KMS-11 (cell line): Measurements from ENCODE around the gene PCDHGA11.
"Not testable (repeated sequence)": the region's sequence is repeated elsewhere in the genome, so short reads cannot be mapped to it uniquely, and the experiment has no call there.

Source experiments
- H2AFZ ChIP-seq: fragments of 200-600 bp; sonication (generic); 2 replicates; pipeline ENCODE4 v1.6.1; 2016; ENCODE audit warnings: antibody characterized with exemption, mixed run types, low read depth
- H3K27ac ChIP-seq: fragments of 200-600 bp; sonication (generic); 2 replicates; pipeline ENCODE4 v1.6.1; 2016; ENCODE audit warnings: mild to moderate bottlenecking, mixed run types
- H3K27me3 ChIP-seq: fragments of 200-600 bp; sonication (generic); 2 replicates; pipeline ENCODE4 v1.6.1; 2017; ENCODE audit warnings: mild to moderate bottlenecking, low read depth, mixed run types, moderate library complexity; ENCODE audit not compliant: insufficient read depth
- H3K36me3 ChIP-seq: fragments of 200-600 bp; sonication (generic); 2 replicates; pipeline ENCODE4 v1.6.1; 2017; ENCODE audit warnings: mild to moderate bottlenecking, mixed run types; ENCODE audit not compliant: insufficient read depth
- H3K4me1 ChIP-seq: fragments of 200-600 bp; sonication (generic); 2 replicates; pipeline ENCODE4 v1.6.1; 2016; ENCODE audit warnings: mild to moderate bottlenecking, low read depth, mixed run types; ENCODE audit not compliant: poor library complexity, severe bottlenecking
- H3K4me2 ChIP-seq: fragments of 200-600 bp; sonication (generic); 2 replicates; pipeline ENCODE4 v1.7.0; 2016; ENCODE audit warnings: mild to moderate bottlenecking, mixed run types
- H3K4me3 ChIP-seq: fragments of 200-600 bp; sonication (generic); IDR thresholded peaks from 2 replicates; pipeline ENCODE4 v1.6.1; 2017; ENCODE audit warnings: low read depth, low read length, mixed read lengths; ENCODE audit not compliant: insufficient read depth
- H3K79me2 ChIP-seq: fragments of 200-600 bp; sonication (generic); 2 replicates; pipeline ENCODE4 v1.6.1; 2016; ENCODE audit warnings: low read depth, mixed run types; ENCODE audit not compliant: insufficient read depth
- H3K9ac ChIP-seq: fragments of 200-600 bp; sonication (generic); 2 replicates; pipeline ENCODE4 v1.6.1; 2016; ENCODE audit warnings: mild to moderate bottlenecking, mixed run types
- H4K20me1 ChIP-seq: fragments of 200-600 bp; sonication (generic); 2 replicates; pipeline ENCODE4 v1.6.1; 2016; ENCODE audit warnings: mild to moderate bottlenecking, mixed run types; ENCODE audit not compliant: insufficient read depth
- CTCF ChIP-seq: fragments of 200-600 bp; sonication (generic); conservative IDR thresholded peaks from 2 replicates; pipeline ENCODE4 v1.6.1; 2017; ENCODE audit warnings: low read depth, mild to moderate bottlenecking, antibody characterized with exemption, low read length, moderate library complexity, mixed read lengths

PCDHGA11 gene

GRCh38 chr5:141382469-141383294, 38.2 kb upstream of the PCDHGA11 start, which contains the start of gene PCDHGA7:
Gene PCDHGA7 (plus strand): TSS chr5:141382742. CDS start chr5:141382900, 158 bp downstream.
- H3K4me1 ChIP-seq = no peaks in the 10 kb centered on the region
- no peak within 1 kb of the TSS for H3K4me3 ChIP-seq
- no peak within 1 kb of the TSS for H3K27ac ChIP-seq

GRCh38 chr5:141383345-141383744, 37.5 kb upstream of the PCDHGA11 start:
- Histone ChIP-seq H3K27me3 (no peaks in the 10 kb centered on the region), H3K36me3 (no peaks in the 10 kb centered on the region), H4K20me1 (no peaks in the 10 kb centered on the region), H3K4me1 (no peaks in the 10 kb centered on the region), H3K4me2 (no peak overlapping the region), H3K79me2 (no peaks in the 10 kb centered on the region), H3K9ac (no peak overlapping the region), H3K4me3 (no peak overlapping the region), H3K27ac (no peak overlapping the region), H2AFZ (no peak overlapping the region)
- no peak for TF ChIP-seq CTCF

More at GRCh38 chr5:141382469-141383294, 38.2 kb upstream of the PCDHGA11 start, which contains the start of gene PCDHGA7:
- Histone ChIP-seq H2AFZ (no peak within 1 kb of the TSS), H4K20me1 (no peaks in the 10 kb centered on the region), H3K36me3 (no peaks in the 10 kb centered on the region), H3K79me2 (no peaks in the 10 kb centered on the region), H3K4me2 (no peak within 1 kb of the TSS), H3K27me3 (no peaks in the 10 kb centered on the region), H3K9ac (no peak within 1 kb of the TSS)
- TF ChIP-seq CTCF = no peak

GRCh38 chr5:141384471-141385267, 36.2 kb upstream of the PCDHGA11 start:
- no peak overlapping the region for H3K4me3 ChIP-seq
- H3K27ac ChIP-seq = no peak overlapping the region
- no peaks in the 10 kb centered on the region for H3K36me3 ChIP-seq
- H4K20me1 ChIP-seq = no peaks in the 10 kb centered on the region
- no peak for TF ChIP-seq CTCF
- H3K27me3 ChIP-seq = no peaks in the 10 kb centered on the region
- H3K4me1 ChIP-seq = no peaks in the 10 kb centered on the region
- H3K9ac ChIP-seq = no peak overlapping the region
- no peaks in the 10 kb centered on the region for H3K79me2 ChIP-seq
- H2AFZ ChIP-seq = no peak overlapping the region
- H3K4me2 ChIP-seq = no peak overlapping the region

- not testable (repeated sequence) for H3K79me2 ChIP-seq, H3K4me1 ChIP-seq, H3K4me2 ChIP-seq, H4K20me1 ChIP-seq, H3K27ac ChIP-seq, H3K36me3 ChIP-seq, H3K4me3 ChIP-seq, H2AFZ ChIP-seq, H3K9ac ChIP-seq, H3K27me3 ChIP-seq
These were observed 33.1 kb upstream of the PCDHGA11 start, which contains the start of gene PCDHGB4 for GRCh38 chr5:141387557-141388311. Gene PCDHGB4 (plus strand): TSS chr5:141387698. CDS start chr5:141387885, 187 bp downstream.
